HepG2 (cell line): ENCODE results near the gene KCTD13. TPM values are rescaled to one million over a fixed set of nuclear protein-coding genes. Genes with fewer than 3 reads are reported as not detected.

ENCODE experiments used
- CEBPG ChIP-seq: IDR thresholded peaks from 2 replicates; pipeline ENCODE4 v1.6.1; 2016
- DMAP1 ChIP-seq: IDR thresholded peaks from 2 replicates; pipeline ENCODE4 v1.6.1; 2016
- DR1 ChIP-seq: sonication (generic); formaldehyde crosslinking; IDR thresholded peaks from 2 replicates; pipeline ENCODE4 v1.8.0; 2021; ENCODE audit warnings: mild to moderate bottlenecking, missing genetic modification reagents, inconsistent platforms
- FOXC1 ChIP-seq: sonication (generic); formaldehyde crosslinking; IDR thresholded peaks from 2 replicates; pipeline ENCODE4 v1.8.0; 2022; ENCODE audit warnings: mild to moderate bottlenecking, missing genetic modification reagents, borderline replicate concordance
- HOXA3 ChIP-seq: sonication (generic); formaldehyde crosslinking; IDR thresholded peaks from 2 replicates; pipeline ENCODE4 v1.5.0; 2020; ENCODE audit warnings: missing genetic modification reagents
- ISL2 ChIP-seq: sonication (generic); formaldehyde crosslinking; IDR thresholded peaks from 2 replicates; pipeline ENCODE4 v1.5.0; 2020; ENCODE audit warnings: missing genetic modification reagents
- KDM5B ChIP-seq: sonication (generic); formaldehyde crosslinking; IDR thresholded peaks from 2 replicates; pipeline ENCODE4 v1.4.0; 2020; ENCODE audit warnings: missing genetic modification reagents, mild to moderate bottlenecking, borderline replicate concordance
- NFE2L1 ChIP-seq: sonication (generic); formaldehyde crosslinking; IDR thresholded peaks from 2 replicates; pipeline ENCODE4 v1.4.0; 2020; ENCODE audit warnings: missing genetic modification reagents, mild to moderate bottlenecking, borderline replicate concordance
- PPARG ChIP-seq: conservative IDR thresholded peaks from 2 replicates; pipeline ENCODE4 v1.6.1; 2016; ENCODE audit warnings: missing biosample characterization, missing genetic modification reagents
- RBM22 ChIP-seq: fragments of 200-400 bp; formaldehyde crosslinking; optimal IDR thresholded peaks from 2 replicates; pipeline ENCODE3; 2017; ENCODE audit warnings: mild to moderate bottlenecking, low read length, moderate library complexity
- RFX1 ChIP-seq: fragments of 450-650 bp; IDR thresholded peaks from 2 replicates; pipeline ENCODE4 v1.6.1; 2017
- SMAD3 ChIP-seq: sonication (generic); formaldehyde crosslinking; IDR thresholded peaks from 2 replicates; pipeline ENCODE4 v1.4.0; 2020; ENCODE audit warnings: missing genetic modification reagents
- SOX13 ChIP-seq, 3 experiments: fragments of 450-650 bp in 1 of 3; sonication (generic) in 1 of 3; formaldehyde crosslinking in 1 of 3; IDR thresholded peaks in 2 of 3; conservative IDR thresholded peaks in 1 of 3; 2 replicates each; pipeline versions ENCODE4 v1.5.0 to v1.6.1; 2016 to 2020; ENCODE audit warnings: antibody characterized with exemption in 1 of 3, mild to moderate bottlenecking in 1 of 3, missing compliant biosample characterization in 1 of 3, missing genetic modification reagents in 1 of 3, moderate library complexity in 1 of 3
- TBX3 ChIP-seq: fragments of 450-650 bp; IDR thresholded peaks from 2 replicates; pipeline ENCODE4 v1.6.1; 2017; ENCODE audit warnings: antibody characterized with exemption, mild to moderate bottlenecking, inconsistent platforms, borderline replicate concordance
- TCF12 ChIP-seq, 2 experiments: fragments of 450-650 bp in 1 of 2; sonication (generic) in 1 of 2; formaldehyde crosslinking in 1 of 2; IDR thresholded peaks; 2 replicates each; pipeline versions ENCODE4 v1.6.1 to v1.8.0; 2017 to 2022; ENCODE audit warnings: antibody characterized with exemption in 1 of 2, mild to moderate bottlenecking in 1 of 2, missing genetic modification reagents in 1 of 2, moderate library complexity in 1 of 2
- TEF ChIP-seq: sonication (generic); formaldehyde crosslinking; IDR thresholded peaks from 2 replicates; pipeline ENCODE4 v1.5.0; 2020; ENCODE audit warnings: missing genetic modification reagents
- TFAP4 ChIP-seq: sonication (generic); IDR thresholded peaks from 2 replicates; pipeline ENCODE4 v1.6.1; 2016; ENCODE audit warnings: low read depth, borderline replicate concordance
- THAP11 ChIP-seq: IDR thresholded peaks from 2 replicates; pipeline ENCODE4 v1.6.1; 2016; ENCODE audit warnings: missing biosample characterization, missing genetic modification reagents
- ZBTB7B ChIP-seq: sonication (generic); formaldehyde crosslinking; IDR thresholded peaks from 2 replicates; pipeline ENCODE4 v1.4.0; 2020; ENCODE audit warnings: missing genetic modification reagents
- ZNF281 ChIP-seq: sonication (generic); formaldehyde crosslinking; IDR thresholded peaks from 2 replicates; pipeline ENCODE4 v1.4.0; 2020; ENCODE audit warnings: missing genetic modification reagents, borderline replicate concordance
- ZNF317 ChIP-seq: sonication (generic); formaldehyde crosslinking; IDR thresholded peaks from 2 replicates; pipeline ENCODE4 v1.5.0; 2020; ENCODE audit warnings: mild to moderate bottlenecking, missing genetic modification reagents
- ZNF337 ChIP-seq: sonication (generic); formaldehyde crosslinking; IDR thresholded peaks from 2 replicates; pipeline ENCODE4 v1.5.1; 2020; ENCODE audit warnings: missing genetic modification reagents, low read depth, mild to moderate bottlenecking, borderline replicate concordance
- ZSCAN20 ChIP-seq: sonication (generic); formaldehyde crosslinking; IDR thresholded peaks from 2 replicates; pipeline ENCODE4 v1.4.0; 2020; ENCODE audit warnings: missing genetic modification reagents, mild to moderate bottlenecking, borderline replicate concordance
- ZSCAN21 ChIP-seq: sonication (generic); formaldehyde crosslinking; IDR thresholded peaks from 2 replicates; pipeline ENCODE4 v1.8.0; 2022; ENCODE audit warnings: mild to moderate bottlenecking, missing genetic modification reagents, moderate library complexity, borderline replicate concordance
- polyA plus RNA-seq, 8 experiments: library from polyadenylated mRNA; depleted of rRNA in 3 of 8; stranded (reverse) in 7 of 8; unstranded in 1 of 8; fragments of >200 nt; fragmentation: Illumina TruSeq in 4 of 8; extraction: Trizol in 4 of 8; gene quantifications; 2 replicates each; pipeline versions ENCODE4 v1.2.1 to v1.2.3, GENCODE V29; 2011 to 2016; ENCODE audit warnings: low read depth in 4 of 8, missing spikeins in 1 of 8, mixed read lengths in 1 of 8; ENCODE audit not compliant: insufficient read depth in 1 of 8
- total RNA-seq, 5 experiments: library from RNA; depleted of rRNA; stranded (reverse); fragments of >200 nt; fragmentation: Illumina TruSeq; extraction: Trizol; gene quantifications; 2 replicates each; pipeline ENCODE4 v1.2.3, GENCODE V29; 2016; ENCODE audit warnings: low read depth in 1 of 5

The KCTD13 gene
- total and polyA plus RNA-seq, 2 of the 13 experiments (the other 11 are each of a cell fraction or from before 2014, with no cell fraction given) = 6.3 to 14.7 TPM

- TF ChIP-seq TFAP4 (no peak), KDM5B (CRISPR knock-in tag) (no peak), DR1 (no peak), DMAP1 (CRISPR knock-in tag) (no peak; the same call in 1 of the 2 replicates), ZSCAN20 (CRISPR knock-in tag) (0 out of 2 replicates have a peak, but pooled peaks have one; percentile 55), RFX1 (no peak), TBX3 (no peak), SOX13 (IDR thresholded peaks at IDR 0.05) (peak; percentile 71), SOX13 (CRISPR knock-in tag; conservative IDR thresholded peaks at IDR 0.05 in 1 of 2, IDR thresholded peaks at IDR 0.05 in 1 of 2) (peak in 1 of 2 experiments; percentile 89; a peak in 2 of 4 replicates), TEF (no peak), THAP11 (CRISPR knock-in tag) (peak; percentile 59; the same call in 1 of the 2 replicates), ISL2 (CRISPR knock-in tag) (peak; percentile 58; the same call in 1 of the 2 replicates), NFE2L1 (CRISPR knock-in tag) (peak; percentile 37; the same call in 1 of the 2 replicates), ZBTB7B (CRISPR knock-in tag) (peak; percentile 49; the same call in 1 of the 2 replicates), ZSCAN21 (CRISPR knock-in tag) (0 out of 2 replicates have a peak, but pooled peaks have one; percentile 45), TCF12 (IDR thresholded peaks at IDR 0.05) (no peak), TCF12 (CRISPR knock-in tag; IDR thresholded peaks at IDR 0.05) (no peak), FOXC1 (no peak), CEBPG (peak; percentile 96), ZNF337 (CRISPR knock-in tag) (peak; percentile 56; the same call in 1 of the 2 replicates), ZNF317 (CRISPR knock-in tag) (no peak), PPARG (peak; percentile 74), SMAD3 (CRISPR knock-in tag) (no peak), HOXA3 (CRISPR knock-in tag) (peak; percentile 69; the same call in 1 of the 2 replicates), ZNF281 (CRISPR knock-in tag) (peak; percentile 60; the same call in 1 of the 2 replicates), RBM22 (peak; percentile 42)
These were observed 34.2 kb downstream of the KCTD13 start (continued) for GRCh38 chr16:29891525-29892457.
